GM12891 (cell line): ENCODE results near the gene XKR8.

ENCODE experiments used
- DNase-seq: peaks from one replicate; pipeline ENCODE4 v3.0.0; 2011; ENCODE audit warnings: low spot score; ENCODE audit not compliant: insufficient read length
- FAIRE-seq: peaks from 2 replicates; lab custom pipeline; 2011; peaks lifted over from hg19 to GRCh38; lab: Jason Lieb, UNC
- PAX5 ChIP-seq: IDR thresholded peaks from 2 replicates; pipeline ENCODE4 v1.6.1; 2011; ENCODE audit warnings: low read length, moderate library complexity, mild to moderate bottlenecking; ENCODE audit not compliant: insufficient read depth, severe bottlenecking
- POLR2A ChIP-seq: IDR thresholded peaks from 2 replicates; pipeline ENCODE4 v1.6.1; 2011; ENCODE audit warnings: low read depth, low read length, control low read depth
- POLR2AphosphoS5 ChIP-seq: IDR thresholded peaks from 2 replicates; pipeline ENCODE4 v1.6.1; 2011; ENCODE audit warnings: low read depth, low read length, control low read depth
- POU2F2 ChIP-seq: IDR thresholded peaks from 2 replicates; pipeline ENCODE4 v1.6.1; 2011; ENCODE audit warnings: low read depth, mild to moderate bottlenecking, control low read depth, low read length, moderate library complexity
- SPI1 ChIP-seq: IDR thresholded peaks from 2 replicates; pipeline ENCODE4 v1.6.1; 2011; ENCODE audit warnings: low read depth, low read length, control low read depth
- TAF1 ChIP-seq: IDR thresholded peaks from 2 replicates; pipeline ENCODE4 v1.6.1; 2011; ENCODE audit warnings: low read depth, low read length, control low read depth

The XKR8 gene

GRCh38 chr1:27935721-27936120, 24.1 kb upstream of the XKR8 start:
- DNase-seq, result no peak
- TF ChIP-seq POU2F2, result no peak
- TF ChIP-seq TAF1, result no peak
- TF ChIP-seq POLR2A, result no peak
- TF ChIP-seq PAX5, result no peak
- TF ChIP-seq SPI1, result no peak
- TF ChIP-seq POLR2AphosphoS5, result no peak
- FAIRE-seq, result no peak

GRCh38 chr1:27936370-27936769, 23.4 kb upstream of the XKR8 start:
- no peak for DNase-seq
- FAIRE-seq, result no peak
- TF ChIP-seq TAF1, result no peak
- TF ChIP-seq POLR2AphosphoS5, result no peak
- no peak for TF ChIP-seq POLR2A
- no peak for TF ChIP-seq SPI1
- TF ChIP-seq PAX5, result no peak
- no peak for TF ChIP-seq POU2F2

- no peak for FAIRE-seq
These were observed 22.3 kb upstream of the XKR8 start for GRCh38 chr1:27937524-27937836.

GRCh38 chr1:27938488-27938887, 21.3 kb upstream of the XKR8 start:
- TF ChIP-seq POU2F2 (no peak), PAX5 (no peak), SPI1 (no peak), TAF1 (no peak), POLR2A (no peak), POLR2AphosphoS5 (no peak)
- DNase-seq (no peak), FAIRE-seq (no peak)

More at GRCh38 chr1:27937524-27937836, 22.3 kb upstream of the XKR8 start:
- TF ChIP-seq PAX5 (no peak), POLR2AphosphoS5 (no peak), POLR2A (no peak), SPI1 (no peak), TAF1 (no peak), POU2F2 (no peak)
- no peak for DNase-seq

- no peak for TF ChIP-seq POLR2A
- TF ChIP-seq PAX5, result no peak
- TF ChIP-seq POU2F2, result no peak
- TF ChIP-seq POLR2AphosphoS5, result no peak
- TF ChIP-seq TAF1, result no peak
- no peak for TF ChIP-seq SPI1
- no peak for DNase-seq
- no peak for FAIRE-seq
These were observed 19.5 kb upstream of the XKR8 start for GRCh38 chr1:27940297-27940696.

- no peak for DNase-seq
- no peak for TF ChIP-seq SPI1
- TF ChIP-seq POLR2AphosphoS5, result no peak
- TF ChIP-seq PAX5, result no peak
- TF ChIP-seq TAF1, result no peak
- TF ChIP-seq POU2F2, result no peak
- no peak for TF ChIP-seq POLR2A
- no peak for FAIRE-seq
These were observed 18.8 kb upstream of the XKR8 start for GRCh38 chr1:27940870-27941560.

- FAIRE-seq (no peak), DNase-seq (no peak)
- TF ChIP-seq POU2F2, result no peak
These were observed 17.9 kb upstream of the XKR8 start for GRCh38 chr1:27941671-27942540.

- FAIRE-seq (no peak), DNase-seq (no peak)
- TF ChIP-seq SPI1 (no peak), POLR2AphosphoS5 (no peak), POU2F2 (no peak), TAF1 (no peak), PAX5 (no peak), POLR2A (no peak)
These were observed 14.8 kb upstream of the XKR8 start for GRCh38 chr1:27945020-27945419.

- DNase-seq (no peak), FAIRE-seq (no peak)
- TF ChIP-seq POLR2A, result no peak
These were observed 10.7 kb upstream of the XKR8 start for GRCh38 chr1:27949027-27949426.

- no peak for DNase-seq
- TF ChIP-seq POU2F2 (no peak), PAX5 (no peak), SPI1 (no peak), POLR2A (no peak), POLR2AphosphoS5 (no peak), TAF1 (no peak)
- peak; percentile 67 for FAIRE-seq
These were observed 8.4 kb upstream of the XKR8 start for GRCh38 chr1:27951396-27951795.

- FAIRE-seq (no peak), DNase-seq (no peak)
- TF ChIP-seq PAX5 (no peak), POLR2A (no peak), POU2F2 (no peak), POLR2AphosphoS5 (no peak), SPI1 (no peak), TAF1 (no peak)
These were observed 7.6 kb upstream of the XKR8 start for GRCh38 chr1:27952147-27952546.
